GM12874 (cell line): ENCODE measurements around the gene RAI1.

Source experiments
- TF ChIP-seq, protein P1 (sequence below): IDR thresholded peaks from 2 replicates; pipeline ENCODE4 v1.5.1; 2011; ENCODE audit warnings: low read depth, mild to moderate bottlenecking, control low read depth, low read length, moderate library complexity; ENCODE audit not compliant: insufficient read depth

RAI1 gene

DNA sequence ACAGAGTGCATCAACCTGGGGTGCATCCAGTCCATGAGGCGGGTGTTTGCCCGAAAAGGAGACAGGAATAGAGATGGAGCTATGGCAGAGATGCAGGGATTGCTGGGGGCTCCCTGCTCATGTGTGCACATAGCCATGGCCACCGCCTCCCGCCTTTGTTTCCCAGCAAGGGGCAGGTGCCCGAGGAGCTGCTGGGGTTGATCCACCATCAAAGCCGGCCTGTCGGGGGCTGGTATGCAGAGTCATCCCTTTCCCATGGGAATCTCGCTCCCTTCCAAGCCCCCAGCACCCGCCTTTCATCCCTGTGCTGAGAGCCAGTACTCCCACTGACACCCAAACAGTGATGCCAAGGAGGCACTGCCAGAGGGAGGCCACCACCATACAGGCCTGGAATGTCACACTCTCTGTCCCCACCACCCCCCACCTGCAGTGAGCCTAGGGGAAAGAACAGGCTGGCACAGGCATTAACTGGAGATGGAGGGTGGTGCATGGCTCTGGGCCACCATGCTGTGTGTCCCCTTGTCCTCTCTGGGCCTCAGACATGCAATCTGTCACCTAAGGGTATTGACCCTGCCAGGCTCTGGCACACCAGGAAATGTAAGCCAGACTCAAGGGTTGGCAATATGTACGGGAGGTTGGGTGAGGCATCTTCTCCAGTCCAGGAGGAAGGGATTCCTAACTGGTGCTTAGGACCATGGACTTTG, 90.4 kb downstream of the RAI1 start:
- TF ChIP-seq, protein P1, sequence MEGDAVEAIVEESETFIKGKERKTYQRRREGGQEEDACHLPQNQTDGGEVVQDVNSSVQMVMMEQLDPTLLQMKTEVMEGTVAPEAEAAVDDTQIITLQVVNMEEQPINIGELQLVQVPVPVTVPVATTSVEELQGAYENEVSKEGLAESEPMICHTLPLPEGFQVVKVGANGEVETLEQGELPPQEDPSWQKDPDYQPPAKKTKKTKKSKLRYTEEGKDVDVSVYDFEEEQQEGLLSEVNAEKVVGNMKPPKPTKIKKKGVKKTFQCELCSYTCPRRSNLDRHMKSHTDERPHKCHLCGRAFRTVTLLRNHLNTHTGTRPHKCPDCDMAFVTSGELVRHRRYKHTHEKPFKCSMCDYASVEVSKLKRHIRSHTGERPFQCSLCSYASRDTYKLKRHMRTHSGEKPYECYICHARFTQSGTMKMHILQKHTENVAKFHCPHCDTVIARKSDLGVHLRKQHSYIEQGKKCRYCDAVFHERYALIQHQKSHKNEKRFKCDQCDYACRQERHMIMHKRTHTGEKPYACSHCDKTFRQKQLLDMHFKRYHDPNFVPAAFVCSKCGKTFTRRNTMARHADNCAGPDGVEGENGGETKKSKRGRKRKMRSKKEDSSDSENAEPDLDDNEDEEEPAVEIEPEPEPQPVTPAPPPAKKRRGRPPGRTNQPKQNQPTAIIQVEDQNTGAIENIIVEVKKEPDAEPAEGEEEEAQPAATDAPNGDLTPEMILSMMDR, result no peak

DNA sequence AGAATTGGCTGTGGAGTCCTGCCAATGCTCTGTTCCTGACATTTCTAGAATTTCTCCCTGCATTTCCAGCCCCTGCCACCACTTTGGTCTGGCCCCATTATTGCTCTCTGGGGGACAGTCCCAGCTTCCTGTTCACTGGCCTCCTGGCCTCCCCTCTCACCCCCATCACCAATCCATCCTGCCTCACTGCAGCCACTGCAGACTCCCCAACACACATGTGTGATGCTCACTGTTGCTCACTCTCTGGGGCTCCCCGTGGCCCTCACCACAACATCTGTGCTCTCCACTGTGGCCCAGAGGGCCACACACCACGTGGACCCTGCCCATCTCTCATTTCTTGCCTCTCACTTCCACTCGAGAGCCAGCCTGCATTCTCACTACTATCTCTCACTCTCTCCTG, 91.0 kb downstream of the RAI1 start:
- TF ChIP-seq, protein P1, result no peak

DNA sequence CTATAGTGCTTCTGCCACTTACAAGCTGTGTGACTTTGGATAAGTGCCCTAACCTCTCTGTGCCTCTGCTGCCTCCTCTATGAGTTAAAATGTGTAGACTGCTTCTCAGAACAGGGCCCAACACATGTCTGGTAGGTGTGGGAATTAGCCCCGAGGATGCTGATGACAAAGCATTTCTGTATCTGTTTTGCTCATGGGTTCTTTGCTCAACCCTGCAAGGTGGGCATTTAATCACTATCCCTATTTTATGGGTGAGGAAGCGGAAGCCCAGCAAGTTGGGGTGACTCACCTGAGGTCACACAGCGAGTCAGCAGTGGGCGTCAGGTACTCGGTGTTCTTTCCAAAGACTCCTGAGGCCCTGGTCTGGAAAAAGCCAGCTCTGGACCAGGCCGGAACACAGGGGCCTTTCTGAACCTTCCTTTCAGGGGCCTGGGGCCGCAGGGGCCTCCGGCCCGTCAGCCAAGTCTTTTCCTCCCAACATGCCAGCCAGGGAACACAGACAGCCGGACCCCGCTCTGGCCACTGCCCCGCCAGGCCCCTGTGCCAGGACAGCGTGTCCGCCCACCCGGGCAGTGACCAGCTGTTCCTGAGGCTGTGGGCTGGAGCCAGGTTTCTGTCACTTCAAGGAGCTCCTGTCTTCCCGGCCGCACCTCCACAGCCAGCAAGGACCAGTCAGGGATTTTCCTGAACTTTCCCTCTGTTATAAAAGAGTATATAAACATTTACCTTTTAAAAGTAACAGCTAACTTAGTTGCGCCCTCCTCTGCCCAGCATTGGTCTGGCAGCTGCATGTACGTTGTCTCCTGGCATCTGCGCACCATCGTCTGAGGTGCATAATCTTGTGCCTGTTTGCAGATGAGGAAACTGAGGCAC, 93.0 kb downstream of the RAI1 start:
- TF ChIP-seq, protein P1, result no peak

DNA sequence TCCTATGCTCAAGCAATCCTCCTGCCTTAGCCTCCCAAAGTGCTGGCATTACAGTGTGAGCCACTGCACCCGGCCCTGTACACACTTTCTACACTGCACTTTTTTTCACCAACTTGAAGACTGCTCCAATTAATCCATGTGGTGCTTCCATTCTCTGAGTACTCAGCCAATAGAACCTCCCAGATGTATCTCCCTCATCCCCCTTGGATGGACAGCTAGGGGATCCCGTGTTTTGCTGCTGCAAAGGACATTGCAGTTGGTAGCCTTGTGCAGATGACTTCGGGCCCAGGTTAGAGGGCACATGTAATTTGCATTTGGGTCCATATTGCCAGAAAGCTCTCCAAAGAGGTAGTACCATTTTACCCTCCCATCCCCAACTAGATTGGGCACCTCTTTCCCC, 95.6 kb downstream of the RAI1 start:
- TF ChIP-seq, protein P1, result no peak

DNA sequence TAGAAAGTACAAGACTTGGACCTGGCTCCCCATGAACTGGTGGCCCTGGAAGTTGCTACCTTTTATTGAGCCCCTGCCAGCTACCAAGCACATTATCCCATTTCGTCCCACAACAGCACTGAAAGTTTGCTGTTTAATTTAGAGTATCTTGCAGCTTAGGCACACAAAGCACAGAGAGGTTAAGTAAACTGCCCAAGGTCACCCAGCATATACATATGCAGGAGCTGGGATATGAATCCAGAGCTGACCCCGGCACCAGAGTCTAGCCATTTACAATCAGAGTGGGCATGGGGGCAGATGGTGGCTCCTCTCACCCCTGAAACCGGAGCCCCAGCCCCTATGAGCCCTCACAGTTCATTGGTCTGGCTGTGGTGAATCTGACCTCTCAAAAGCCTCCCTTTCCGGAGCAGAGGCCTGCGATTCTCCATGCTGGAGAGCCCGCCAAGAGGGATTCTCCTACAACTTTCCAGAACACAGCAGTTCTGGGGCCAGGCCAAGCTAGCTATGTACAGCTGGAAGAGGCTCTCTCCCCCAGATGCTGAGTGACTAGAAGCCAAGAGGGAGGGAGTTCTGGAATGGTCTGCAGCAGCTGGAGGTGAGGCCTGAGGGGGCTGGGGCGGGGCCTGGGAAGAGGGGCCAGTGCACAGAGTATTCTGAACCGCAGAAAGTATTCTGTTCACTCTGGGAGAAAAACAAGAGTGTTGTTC, 97.2 kb downstream of the RAI1 start:
- TF ChIP-seq, protein P1, result no peak

DNA sequence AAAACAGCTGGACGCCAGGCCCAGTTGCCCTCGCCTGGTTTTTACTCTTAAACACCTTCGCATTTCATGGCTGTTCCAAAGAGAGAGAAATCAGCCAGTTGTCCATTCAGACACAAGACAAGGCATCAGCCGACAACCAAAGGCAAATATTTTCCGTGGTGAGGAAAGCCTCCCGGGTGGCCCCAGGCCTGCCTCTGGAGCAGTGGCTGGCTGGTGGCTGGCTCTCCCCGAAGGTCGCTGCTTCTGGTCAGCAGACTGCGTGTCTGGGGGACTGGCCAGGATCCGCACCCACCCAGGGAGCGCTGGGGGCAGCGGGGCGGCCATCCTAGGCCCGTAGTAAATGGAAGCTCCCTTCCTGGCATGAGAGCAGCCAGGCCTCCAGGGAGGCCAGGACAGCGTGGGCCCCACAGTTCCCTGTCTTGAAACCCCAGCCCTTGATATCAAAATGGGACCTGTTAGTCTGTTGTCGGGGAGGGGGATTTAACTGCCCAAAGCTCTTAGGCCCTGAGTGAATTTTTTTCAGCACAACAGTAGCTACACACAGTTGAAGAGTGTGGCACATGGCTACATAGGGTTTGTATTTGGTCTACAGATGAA, 97.9 kb downstream of the RAI1 start:
- TF ChIP-seq, protein P1, result no peak
